GM12865 (cell line): Measurements from ENCODE around the gene HELZ.
A peak's percentile ranks its signal among the peaks of the same experiment; 100 is the strongest.

ENCODE experiments used
- DNase-seq: peaks from one replicate; pipeline ENCODE4 v3.0.0; 2010; ENCODE audit warnings: low read depth
- H3K4me3 ChIP-seq: 2 replicates; pipeline ENCODE4 v1.5.1; 2011; ENCODE audit warnings: mild to moderate bottlenecking, low read depth, low read length, control low read depth
- TF ChIP-seq, protein P1 (sequence below): IDR thresholded peaks from 2 replicates; pipeline ENCODE4 v1.5.1; 2011; ENCODE audit warnings: low read length, control low read depth, low read depth, inconsistent platforms; ENCODE audit not compliant: insufficient read depth; ENCODE audit errors: missing control alignments

HELZ gene

DNA sequence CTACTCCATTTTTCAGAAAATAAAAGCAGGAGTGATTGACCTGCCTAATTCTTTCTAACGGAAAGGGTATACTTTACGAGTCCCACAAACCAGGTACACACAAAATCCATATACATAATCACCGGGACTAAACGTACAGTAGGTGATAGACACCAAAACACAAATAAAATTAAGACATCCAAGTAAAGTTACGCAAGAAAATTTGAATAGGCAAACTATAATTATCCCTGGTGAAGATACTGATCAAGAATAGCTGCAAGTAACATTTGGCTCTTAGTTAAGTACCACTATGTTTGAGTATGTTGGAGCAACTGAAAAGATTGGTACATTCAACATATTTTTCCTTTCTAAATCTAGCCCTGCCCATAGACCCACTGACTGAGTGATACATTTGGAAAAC is 1.7 kb downstream of the HELZ start:
- H3K4me3 ChIP-seq = peak overlapping the region; percentile 96
- TF ChIP-seq, protein P1, sequence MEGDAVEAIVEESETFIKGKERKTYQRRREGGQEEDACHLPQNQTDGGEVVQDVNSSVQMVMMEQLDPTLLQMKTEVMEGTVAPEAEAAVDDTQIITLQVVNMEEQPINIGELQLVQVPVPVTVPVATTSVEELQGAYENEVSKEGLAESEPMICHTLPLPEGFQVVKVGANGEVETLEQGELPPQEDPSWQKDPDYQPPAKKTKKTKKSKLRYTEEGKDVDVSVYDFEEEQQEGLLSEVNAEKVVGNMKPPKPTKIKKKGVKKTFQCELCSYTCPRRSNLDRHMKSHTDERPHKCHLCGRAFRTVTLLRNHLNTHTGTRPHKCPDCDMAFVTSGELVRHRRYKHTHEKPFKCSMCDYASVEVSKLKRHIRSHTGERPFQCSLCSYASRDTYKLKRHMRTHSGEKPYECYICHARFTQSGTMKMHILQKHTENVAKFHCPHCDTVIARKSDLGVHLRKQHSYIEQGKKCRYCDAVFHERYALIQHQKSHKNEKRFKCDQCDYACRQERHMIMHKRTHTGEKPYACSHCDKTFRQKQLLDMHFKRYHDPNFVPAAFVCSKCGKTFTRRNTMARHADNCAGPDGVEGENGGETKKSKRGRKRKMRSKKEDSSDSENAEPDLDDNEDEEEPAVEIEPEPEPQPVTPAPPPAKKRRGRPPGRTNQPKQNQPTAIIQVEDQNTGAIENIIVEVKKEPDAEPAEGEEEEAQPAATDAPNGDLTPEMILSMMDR = no peak
- no peak for DNase-seq

DNA sequence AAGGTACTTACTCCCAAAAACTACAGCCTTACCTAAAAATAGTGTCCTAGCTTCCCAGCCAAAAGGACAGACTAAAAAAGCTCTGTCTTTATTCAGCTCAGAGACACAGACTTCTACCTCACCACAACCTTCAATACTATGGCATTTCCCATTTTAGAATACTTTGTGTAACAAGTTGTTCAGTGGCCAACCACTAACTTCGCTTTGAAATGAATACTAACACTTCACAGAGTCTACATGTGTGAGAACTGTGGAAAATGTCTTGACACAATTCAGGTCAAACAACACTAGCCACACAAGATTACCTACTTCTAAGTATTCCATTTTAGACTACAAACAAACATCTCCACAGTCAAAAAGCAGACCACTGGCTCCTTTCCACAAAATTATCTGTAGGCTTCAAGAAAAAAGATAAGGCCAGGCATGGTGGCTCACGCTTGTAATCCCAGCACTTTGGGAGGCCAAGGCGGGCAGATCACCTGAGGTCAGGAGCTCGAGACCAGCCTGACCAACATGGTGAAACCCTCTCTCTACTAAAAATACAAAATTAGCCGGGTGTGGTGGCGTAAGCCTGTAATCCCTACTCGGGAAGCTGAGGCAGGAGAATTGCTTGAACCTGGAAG is 3.2 kb downstream of the HELZ start:
- DNase-seq = no peak
- TF ChIP-seq, protein P1 = no peak
- H3K4me3 ChIP-seq = no peak overlapping the region

DNA sequence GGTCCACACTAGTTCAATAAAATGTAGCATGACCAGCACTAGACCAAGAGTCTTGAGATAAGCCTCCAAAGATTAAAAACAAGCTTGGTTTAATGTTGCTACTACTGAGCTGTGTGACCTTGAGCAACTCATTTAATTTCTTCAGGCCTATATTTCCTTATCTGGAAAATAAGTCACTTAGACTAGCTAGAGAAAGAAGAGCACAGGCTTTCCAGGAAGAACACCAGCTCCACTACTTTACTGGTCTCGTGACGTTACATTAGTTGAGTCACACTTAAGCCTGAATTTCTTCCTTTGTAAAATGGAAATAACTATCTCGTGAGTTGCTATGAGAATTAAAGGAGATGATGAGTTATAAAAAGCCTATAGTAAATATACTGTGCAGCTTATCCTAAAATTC is 5.4 kb downstream of the HELZ start:
- DNase-seq = no peak
- no peak overlapping the region for H3K4me3 ChIP-seq
- TF ChIP-seq, protein P1 = no peak

DNA sequence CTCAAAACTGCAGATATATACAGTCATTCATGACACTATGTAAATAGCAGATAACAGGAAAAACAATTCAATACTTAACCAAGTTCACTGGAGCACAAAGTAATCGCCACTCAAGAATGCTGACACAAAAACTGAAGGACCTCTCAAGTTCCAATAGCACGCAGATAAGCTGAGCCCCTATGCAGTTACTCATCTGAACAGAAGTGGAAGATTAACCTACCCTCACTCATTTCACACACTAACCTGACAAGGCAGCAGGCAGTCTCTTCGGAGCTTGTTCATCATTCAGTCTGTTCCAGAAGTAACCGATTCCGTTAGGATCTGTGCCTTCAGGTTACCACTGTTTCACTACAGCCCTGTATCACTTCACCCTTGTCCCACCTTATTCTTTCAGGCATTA is 6.0 kb downstream of the HELZ start:
- no peak for DNase-seq
- TF ChIP-seq, protein P1 = no peak

DNA sequence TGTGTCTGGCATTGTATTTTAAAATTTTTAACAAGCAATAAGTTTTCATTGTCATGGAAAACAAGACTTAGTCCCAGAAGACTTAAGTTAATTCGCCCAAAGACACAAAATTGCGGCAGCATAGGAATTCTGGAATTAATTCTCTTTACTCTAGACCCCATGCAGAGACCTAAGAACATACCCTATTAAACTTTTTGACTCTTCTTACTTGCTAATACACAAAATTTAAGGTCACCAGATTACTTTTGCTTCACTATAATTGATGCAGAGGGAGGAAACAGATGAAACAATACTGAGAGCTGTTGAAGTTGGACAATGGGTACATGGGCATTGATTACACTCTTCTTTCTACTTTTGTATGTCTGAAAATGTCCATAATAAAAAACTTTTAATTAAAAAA is 12.6 kb downstream of the HELZ start:
- no peak overlapping the region for H3K4me3 ChIP-seq
- TF ChIP-seq, protein P1 = no peak
- no peak for DNase-seq

More for the DNA sequence above, 6.0 kb downstream of the HELZ start:
- H3K4me3 ChIP-seq = no peak overlapping the region

DNA sequence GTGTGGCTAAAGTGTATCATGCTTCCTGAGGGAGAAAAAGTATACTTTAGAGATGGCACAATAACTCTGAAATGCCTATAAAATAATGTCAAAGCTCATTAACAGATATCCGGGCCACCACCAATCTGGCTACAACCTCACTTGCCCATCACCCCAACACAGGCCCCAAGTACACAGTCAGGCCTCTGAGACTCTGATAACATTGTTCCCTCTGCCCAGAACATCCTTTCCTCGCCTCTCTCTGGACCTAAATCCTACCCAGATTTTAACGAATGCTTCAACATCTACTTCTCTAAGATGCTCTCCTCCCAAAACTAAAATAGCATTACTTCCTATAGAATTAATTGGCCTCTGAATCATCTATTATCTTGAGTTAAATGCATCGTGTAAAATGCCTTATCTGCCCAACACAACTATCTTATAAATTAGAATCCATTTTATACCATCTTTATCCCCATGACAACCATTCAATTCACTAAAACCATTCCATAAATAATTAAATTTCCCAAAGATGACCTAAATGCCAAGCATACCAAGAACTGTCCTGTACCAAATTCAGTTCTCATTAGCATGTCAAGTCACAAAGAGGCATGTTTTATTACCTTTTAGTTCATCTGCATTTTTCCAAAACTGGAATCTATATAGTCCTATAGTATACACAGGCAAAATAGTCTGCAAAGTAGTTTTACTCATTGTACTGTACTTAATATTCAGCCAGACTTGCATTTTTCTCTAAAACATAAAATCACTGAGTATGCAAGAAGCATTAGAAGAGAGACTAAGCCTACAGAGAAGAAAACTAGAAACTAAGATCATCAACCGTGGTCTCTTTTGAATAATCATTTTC is 15.7 kb downstream of the HELZ start:
- TF ChIP-seq, protein P1 = no peak
- no peak overlapping the region for H3K4me3 ChIP-seq
- DNase-seq = no peak
